Hepatocyte (in vitro differentiated cells): ENCODE data around the gene FHIP1A.

Experiments used
- CTCF ChIP-seq: fragments of 200-600 bp; sonication (generic); IDR thresholded peaks from 2 replicates; pipeline ENCODE4 v1.5.1; 2016; ENCODE audit warnings: antibody characterized with exemption, mild to moderate bottlenecking; ENCODE audit not compliant: poor library complexity
- EZH2 ChIP-seq: fragments of 200-600 bp; sonication (generic); IDR thresholded peaks from 2 replicates; pipeline ENCODE4 v1.6.1; 2016; ENCODE audit warnings: antibody characterized with exemption, mild to moderate bottlenecking, borderline replicate concordance
- EZH2phosphoT487 ChIP-seq: fragments of 200-600 bp; sonication (generic); IDR thresholded peaks from one replicate; pipeline ENCODE4 v1.6.1; 2018; ENCODE audit warnings: antibody characterized with exemption, mild to moderate bottlenecking, low read depth, moderate library complexity; ENCODE audit not compliant: unreplicated experiment, severe bottlenecking

GRCh38 chr4:151407466-151408379, 1.3 kb upstream of the FHIP1A start:
- TF ChIP-seq EZH2 (no peak), CTCF (no peak), EZH2phosphoT487 (no peak)
